ENCODE results near the gene BTBD3.

BTBD3 gene

GRCh38 chr20:11917663-11918062 is at the start of gene BTBD3:
Gene BTBD3, plus strand, starts transcription at chr20:11917893. Its CDS starts 383 bp downstream, at chr20:11918276.
- no peak for DNase-seq (ENCODE audit: low spot score)

GRCh38 chr20:11869641-11870040 is 48.1 kb upstream of the BTBD3 start:
- no peak for DNase-seq (ENCODE audit: low spot score)

GRCh38 chr20:11870411-11870810 is 47.3 kb upstream of the BTBD3 start:
- no peak for DNase-seq (ENCODE audit: low spot score)

DNA sequence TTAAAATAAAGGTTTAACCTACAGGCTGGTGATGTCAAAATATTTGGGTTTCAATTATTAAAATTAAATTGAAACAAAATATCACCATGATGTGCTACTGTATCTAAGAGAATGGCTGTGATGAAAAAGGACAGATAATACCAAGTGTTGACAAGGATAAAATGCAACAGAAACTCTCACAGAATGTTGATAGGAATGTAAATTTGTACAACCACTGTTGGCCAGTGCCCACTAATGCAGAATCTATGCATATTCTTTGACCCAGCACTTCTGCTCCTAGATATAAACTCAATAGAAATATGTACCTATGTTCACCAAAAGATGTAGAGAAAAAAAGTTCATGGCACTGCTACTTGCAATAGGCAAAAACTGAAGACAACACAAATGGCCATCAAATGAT is 41.1 kb upstream of the BTBD3 start:
- DNase-seq (ENCODE audit: low spot score) = no peak

DNA sequence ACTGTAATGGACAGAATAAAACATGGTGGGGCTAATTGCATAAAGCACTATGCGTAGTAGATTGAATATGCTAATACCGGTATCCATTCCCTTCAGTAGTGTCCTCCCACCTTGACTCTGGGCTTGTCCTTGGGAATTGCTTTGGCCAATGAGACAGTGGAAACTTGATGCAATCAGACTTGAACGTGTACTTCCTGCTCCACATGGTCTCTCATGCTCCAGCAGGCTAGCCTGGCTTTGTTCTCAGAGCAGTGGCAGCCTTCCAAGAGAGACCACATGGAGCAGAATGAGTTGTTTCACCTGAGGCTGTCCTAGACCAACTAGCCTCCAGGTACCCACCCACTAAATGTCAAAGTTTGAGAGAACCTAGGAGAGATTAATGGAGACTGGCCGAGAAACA is 37.0 kb upstream of the BTBD3 start:
- no peak for DNase-seq (ENCODE audit: low spot score)

DNA sequence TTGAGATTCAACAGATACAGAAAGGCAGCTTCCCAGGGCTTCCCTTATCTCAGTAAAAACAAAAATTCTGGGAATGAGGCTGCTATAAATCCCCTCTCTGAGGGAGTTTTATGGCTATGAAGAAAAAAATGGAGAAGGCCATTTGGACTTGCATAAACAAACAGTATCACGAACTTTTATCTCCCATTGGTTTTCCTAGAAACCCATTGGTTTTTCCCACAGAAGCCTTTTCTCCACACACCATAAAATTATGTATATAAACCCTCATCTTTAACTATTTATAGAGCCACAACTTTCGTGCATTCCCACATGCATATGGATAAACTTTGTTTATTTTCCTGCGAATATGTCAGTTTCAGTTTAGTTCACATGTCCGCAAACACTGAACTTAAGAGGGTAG is 36.2 kb upstream of the BTBD3 start:
- no peak for DNase-seq (ENCODE audit: low spot score)

DNA sequence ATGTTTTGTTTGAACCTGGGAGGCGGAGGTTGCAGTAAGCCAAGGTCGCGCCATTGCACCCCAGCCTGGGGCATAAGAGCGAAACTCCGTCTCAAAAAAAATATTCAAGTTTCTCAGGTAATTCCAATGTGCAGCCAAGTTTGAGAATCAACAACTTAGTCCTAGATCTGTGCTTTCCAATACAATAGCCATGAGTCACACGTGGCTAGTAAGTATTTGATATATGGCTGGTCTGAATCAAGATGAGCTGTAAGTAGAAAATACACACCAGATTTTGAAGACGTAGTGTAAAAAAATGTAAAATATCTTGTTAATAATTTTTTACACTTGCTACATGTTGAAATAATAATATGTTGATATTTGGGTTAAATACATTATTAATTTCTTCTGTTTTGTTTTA is 35.0 kb upstream of the BTBD3 start:
- DNase-seq (ENCODE audit: low spot score) = no peak

- no peak for DNase-seq (ENCODE audit: low spot score)
Measured at GRCh38 chr20:11888648-11889047, 29.0 kb upstream of the BTBD3 start.

- DNase-seq (ENCODE audit: low spot score) = peak; percentile 87
Measured at GRCh38 chr20:11890331-11891076, 27.2 kb upstream of the BTBD3 start.

- peak; percentile 49 for DNase-seq (ENCODE audit: low spot score)
Measured at GRCh38 chr20:11891077-11891775, 26.5 kb upstream of the BTBD3 start.

DNA sequence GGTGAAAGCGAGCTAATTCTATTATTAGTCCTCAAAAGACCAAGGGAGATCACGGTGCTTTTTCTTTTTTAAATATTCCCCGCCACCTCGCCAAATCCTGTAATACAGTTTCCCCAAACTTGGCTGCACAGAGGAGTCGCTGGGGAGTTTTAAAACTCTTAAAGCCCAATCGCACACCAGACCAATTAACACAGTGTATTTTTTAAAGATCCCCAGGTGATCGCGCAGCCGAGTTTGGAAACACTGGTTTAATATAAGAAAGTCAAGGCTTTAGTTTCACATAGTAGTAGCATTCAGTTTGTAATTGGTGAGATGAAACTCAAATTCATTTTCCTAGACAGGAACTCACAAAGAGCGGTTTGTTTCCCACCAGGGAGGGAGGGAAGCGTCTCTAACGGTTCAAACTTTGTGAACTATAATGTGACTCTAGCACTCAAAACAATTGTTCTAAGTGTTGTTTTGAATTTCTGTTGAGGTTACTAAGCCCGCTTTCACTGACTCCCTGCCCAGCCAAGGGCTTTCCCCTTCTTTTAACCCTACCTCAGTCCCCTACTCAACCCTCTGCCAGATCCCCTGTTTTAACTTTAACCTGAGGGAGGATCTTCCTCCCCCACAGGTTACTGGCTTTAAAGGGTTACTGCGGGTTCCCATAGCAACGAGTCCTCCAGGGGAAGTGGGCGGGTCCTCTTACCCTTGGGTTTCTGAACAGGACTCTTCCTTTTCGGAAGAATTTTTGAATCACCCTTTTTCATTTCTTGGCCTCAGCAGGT is 25.7 kb upstream of the BTBD3 start:
- DNase-seq (ENCODE audit: low spot score) = peak; percentile 63

GRCh38 chr20:11894062-11894461 is 23.6 kb upstream of the BTBD3 start:
- DNase-seq (ENCODE audit: low spot score) = no peak

DNA sequence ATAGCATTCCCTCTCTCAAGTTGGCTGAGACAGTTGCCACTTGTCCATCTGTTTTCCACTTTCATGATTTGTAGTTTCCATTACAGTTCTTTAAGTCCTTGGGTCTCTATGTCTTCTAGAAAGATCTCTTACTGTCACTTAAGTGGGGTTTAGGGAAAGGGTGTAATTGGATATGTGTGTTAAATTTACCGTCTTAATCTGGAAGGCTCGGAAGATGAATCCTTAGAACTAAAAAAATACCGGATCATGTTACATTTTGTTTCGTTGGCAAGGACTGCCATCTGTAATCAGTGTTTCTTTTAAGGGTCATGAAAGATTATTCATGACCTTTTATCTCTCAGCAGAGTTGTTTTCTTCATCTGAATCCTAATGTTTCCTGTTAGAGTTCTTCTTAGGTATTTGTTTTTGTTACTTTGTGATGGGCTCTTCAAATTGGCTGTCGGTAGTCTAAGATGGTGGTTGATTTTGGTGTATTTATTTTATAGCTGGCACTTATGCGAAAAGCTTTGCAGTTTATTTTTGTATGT is 21.8 kb upstream of the BTBD3 start:
- DNase-seq (ENCODE audit: low spot score) = no peak

GRCh38 chr20:11901127-11901526 is 16.6 kb upstream of the BTBD3 start:
- DNase-seq (ENCODE audit: low spot score) = no peak

DNA sequence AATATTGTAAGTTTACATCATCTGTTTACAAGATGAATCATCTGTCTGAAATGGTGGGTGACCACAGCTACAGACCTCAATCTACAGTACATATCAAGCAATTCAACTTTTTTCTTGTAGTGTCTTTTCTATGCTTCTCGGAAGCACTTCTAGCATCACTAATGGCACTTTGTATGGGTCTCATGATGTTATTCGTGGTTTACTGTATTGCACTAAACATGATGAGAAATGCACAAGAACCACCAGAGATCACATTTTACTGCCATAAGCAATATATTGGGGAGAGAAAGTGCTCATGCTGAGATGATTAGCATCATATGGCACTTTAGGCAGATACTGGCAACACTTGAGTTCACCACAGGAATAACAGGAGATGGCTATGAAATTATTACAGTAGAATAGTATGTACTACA is 15.4 kb upstream of the BTBD3 start:
- DNase-seq (ENCODE audit: low spot score) = no peak

DNA sequence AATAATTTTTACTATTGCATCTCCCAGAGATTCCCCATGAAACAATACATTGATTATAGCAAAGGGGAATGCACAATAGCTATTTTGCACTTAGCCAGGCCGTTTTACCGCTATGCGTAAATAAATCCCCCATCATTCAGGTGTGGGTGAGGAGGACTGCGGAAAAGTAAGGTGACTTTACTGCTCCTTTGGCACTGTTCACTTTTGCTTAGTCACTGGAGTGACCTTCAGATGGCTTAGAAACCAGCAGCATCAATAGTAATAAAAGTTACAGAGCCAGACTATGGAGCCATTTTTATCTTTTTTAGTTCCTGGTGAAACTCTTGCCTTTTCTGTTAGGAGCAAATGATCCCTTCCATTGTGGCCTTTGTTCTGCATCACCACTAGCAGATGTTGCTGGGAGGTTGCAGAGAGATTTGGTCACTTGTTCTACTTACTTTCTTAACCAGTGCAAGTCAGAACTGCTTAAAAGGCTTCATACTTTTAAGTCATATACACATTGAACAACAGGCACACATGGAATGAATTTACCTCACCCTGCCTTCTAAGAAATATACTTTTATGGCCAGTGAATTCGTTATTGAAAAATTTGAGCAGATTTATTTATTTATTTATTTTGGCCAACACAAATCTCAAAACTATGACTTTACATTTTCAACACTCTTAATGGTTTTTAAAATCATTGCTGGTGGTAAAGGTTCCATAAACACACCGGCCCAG is 12.1 kb upstream of the BTBD3 start:
- DNase-seq (ENCODE audit: low spot score) = no peak

DNA sequence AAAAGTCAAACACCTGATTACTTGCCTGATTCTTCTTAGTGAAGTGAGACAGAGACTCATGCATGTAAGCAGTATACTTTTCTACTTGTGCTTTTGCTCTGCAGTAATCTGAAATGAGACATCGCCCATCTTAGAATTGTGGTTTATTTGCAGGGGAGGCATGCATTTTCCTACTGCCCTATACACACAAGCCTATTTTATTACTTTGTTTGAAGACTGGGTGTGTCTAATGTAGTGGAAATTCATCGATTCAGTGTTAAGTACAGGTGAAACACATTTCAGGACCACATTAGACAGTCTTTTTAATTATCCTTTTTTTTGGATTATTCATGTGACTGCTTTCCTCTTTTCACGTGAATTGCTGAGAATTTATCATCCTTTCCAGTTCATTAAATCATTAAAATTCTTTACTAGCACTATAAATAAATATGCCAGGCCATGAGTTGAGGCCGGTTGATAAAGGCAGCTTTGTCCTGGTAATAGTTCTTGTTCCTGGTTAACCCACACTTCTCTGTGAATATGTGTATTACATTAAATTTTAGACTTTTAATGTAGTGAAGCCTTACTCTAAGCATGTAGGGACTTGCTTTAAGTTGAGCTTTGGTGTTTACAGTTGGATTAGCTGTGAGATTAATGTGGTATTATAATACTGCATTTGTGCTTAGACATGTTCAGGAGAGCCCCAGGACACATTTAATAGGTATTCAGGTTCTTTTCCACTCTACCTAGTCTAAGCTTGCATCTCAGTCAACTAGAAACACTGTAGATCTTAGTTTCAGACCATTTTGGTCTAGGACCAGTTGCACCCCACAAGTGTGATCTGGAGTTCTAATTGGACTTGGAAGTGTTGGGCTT is 10.8 kb upstream of the BTBD3 start:
- DNase-seq (ENCODE audit: low spot score) = no peak

DNA sequence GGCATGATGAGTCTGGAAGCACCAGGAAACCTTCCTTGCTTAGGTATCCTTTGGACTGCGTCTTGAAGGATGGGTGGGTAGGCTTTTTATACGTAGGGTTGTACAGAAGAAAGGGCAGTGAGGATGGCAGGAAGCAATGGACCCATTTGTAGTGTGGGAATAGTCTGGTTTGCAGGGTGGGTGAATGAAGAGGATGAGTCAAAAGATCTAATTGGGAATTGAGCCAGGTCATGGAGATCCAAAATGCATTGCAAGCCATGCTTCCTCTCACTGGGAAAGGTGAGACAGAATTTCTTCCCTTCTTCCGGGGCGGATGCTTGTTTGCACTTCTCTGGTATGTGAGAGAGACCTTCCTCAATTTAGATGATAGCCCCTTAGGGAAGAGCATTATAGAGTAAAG is 10.1 kb upstream of the BTBD3 start:
- no peak for DNase-seq (ENCODE audit: low spot score)

- DNase-seq (ENCODE audit: low spot score) = no peak
Measured at GRCh38 chr20:11912013-11912658, 5.6 kb upstream of the BTBD3 start.

DNA sequence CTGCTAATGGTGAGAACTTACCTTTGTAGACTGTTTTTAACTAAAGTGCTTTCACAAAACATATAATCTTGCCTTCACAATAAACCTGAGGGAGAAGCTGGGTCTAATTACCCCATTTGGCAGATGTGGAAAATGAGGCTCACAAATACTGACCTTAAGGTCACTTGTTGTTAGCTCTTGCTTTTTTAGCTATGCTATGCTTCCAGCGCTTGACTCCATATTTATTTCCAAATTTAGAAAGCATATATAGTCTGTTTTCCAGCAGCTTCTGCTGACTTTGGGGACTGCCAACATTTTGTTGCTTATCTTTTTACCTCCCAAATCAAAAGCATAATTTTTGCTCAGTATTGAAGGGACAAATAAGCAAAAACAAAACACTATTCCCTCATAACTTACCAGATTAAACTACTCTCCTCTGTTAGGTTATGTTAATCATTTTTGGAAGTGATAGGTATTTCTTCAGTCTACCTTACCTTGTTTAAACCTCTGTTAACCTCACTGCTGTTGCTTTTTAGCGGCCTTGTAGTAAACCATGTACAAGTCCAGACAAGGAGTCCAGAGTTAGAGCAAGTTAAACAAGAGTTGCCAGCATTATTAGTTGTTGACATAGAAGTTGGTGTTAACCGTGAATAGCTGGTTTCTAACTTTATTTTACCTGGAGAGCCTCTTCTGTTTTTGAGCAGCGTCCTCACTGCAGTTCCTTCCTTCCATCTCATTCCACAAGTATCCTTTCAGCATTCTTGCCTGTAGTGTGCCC is 4.9 kb upstream of the BTBD3 start:
- DNase-seq (ENCODE audit: low spot score) = no peak
